Nephron (organoid): ENCODE data around the gene PARP8.

Experiments used
- H3K27ac Mint-ChIP-seq, 3 experiments: 2 replicates each; pipeline ENCODE4 v1.8.0; 2020; ENCODE audit warnings: mixed read lengths in 3 of 3, mild to moderate bottlenecking in 2 of 3, moderate library complexity in 1 of 3
- H3K27me3 Mint-ChIP-seq: 2 replicates; pipeline ENCODE4 v1.8.0; 2021; ENCODE audit warnings: low read depth, mild to moderate bottlenecking, moderate library complexity, mixed read lengths
- H3K36me3 Mint-ChIP-seq: 2 replicates; pipeline ENCODE4 v1.8.0; 2020; ENCODE audit warnings: low read depth, mixed read lengths
- H3K4me1 Mint-ChIP-seq: 2 replicates; pipeline ENCODE4 v1.8.0; 2020; ENCODE audit warnings: mixed read lengths
- H3K4me3 Mint-ChIP-seq, 3 experiments: 2 replicates each; pipeline ENCODE4 v1.8.0; 2020; ENCODE audit warnings: mild to moderate bottlenecking in 3 of 3, mixed read lengths in 3 of 3, moderate library complexity in 2 of 3
- H3K9me3 Mint-ChIP-seq: 2 replicates; pipeline ENCODE4 v1.8.0; 2020; ENCODE audit warnings: mixed read lengths
- TF ChIP-seq, protein P1 (sequence below), 3 experiments: fragments of 200-600 bp; sonication (generic); IDR thresholded peaks; one replicate each; pipeline ENCODE4 v1.5.0; 2021; ENCODE audit warnings: antibody characterized with exemption in 3 of 3; ENCODE audit not compliant: unreplicated experiment in 3 of 3

PARP8 gene

DNA sequence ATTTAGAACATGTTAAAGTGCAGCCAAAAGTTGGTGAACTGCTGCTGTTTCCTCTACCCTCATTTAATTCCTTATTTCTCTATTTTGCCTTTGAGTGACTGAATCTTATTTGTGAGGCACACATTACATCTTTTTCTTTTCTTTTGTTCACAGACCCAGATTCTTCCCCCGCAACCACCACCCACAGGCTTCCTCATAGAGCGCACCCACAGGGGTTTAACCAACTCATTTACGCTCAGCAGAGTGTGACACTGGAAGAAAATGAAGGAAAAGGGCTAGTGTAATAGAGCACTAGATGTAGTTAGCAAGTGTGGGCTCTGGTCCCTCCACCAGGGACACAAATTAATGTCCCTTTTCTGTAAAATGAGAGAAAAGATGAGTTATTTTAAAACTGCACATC lies 200.7 kb downstream of the PARP8 start:
- TF ChIP-seq, protein P1, sequence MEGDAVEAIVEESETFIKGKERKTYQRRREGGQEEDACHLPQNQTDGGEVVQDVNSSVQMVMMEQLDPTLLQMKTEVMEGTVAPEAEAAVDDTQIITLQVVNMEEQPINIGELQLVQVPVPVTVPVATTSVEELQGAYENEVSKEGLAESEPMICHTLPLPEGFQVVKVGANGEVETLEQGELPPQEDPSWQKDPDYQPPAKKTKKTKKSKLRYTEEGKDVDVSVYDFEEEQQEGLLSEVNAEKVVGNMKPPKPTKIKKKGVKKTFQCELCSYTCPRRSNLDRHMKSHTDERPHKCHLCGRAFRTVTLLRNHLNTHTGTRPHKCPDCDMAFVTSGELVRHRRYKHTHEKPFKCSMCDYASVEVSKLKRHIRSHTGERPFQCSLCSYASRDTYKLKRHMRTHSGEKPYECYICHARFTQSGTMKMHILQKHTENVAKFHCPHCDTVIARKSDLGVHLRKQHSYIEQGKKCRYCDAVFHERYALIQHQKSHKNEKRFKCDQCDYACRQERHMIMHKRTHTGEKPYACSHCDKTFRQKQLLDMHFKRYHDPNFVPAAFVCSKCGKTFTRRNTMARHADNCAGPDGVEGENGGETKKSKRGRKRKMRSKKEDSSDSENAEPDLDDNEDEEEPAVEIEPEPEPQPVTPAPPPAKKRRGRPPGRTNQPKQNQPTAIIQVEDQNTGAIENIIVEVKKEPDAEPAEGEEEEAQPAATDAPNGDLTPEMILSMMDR (IDR thresholded peaks at IDR 0.05; ENCODE audit: unreplicated experiment in 3 of 3) = no peak
- Mint-ChIP-seq H3K36me3 (no peaks in the 10 kb centered on the region), H3K4me3 (no peak overlapping the region), H3K27me3 (no peaks in the 10 kb centered on the region), H3K9me3 (no peaks in the 10 kb centered on the region), H3K27ac (peak overlapping the region in 1 of 3 experiments; percentile 8), H3K4me1 (peaks cover 9% of the 10 kb centered on the region)

GRCh38 chr5:50873595-50874277 lies 207.3 kb downstream of the PARP8 start:
- no peak overlapping the region for H3K27ac Mint-ChIP-seq
- H3K9me3 Mint-ChIP-seq = peaks cover 2% of the 10 kb centered on the region
- no peaks in the 10 kb centered on the region for H3K27me3 Mint-ChIP-seq
- TF ChIP-seq, protein P1 (IDR thresholded peaks at IDR 0.05; ENCODE audit: unreplicated experiment in 3 of 3) = no peak
- H3K4me3 Mint-ChIP-seq = peak overlapping the region in 2 of 3 experiments; percentile 27 to 57
- no peaks in the 10 kb centered on the region for H3K36me3 Mint-ChIP-seq
- peaks cover 7% of the 10 kb centered on the region for H3K4me1 Mint-ChIP-seq

- H3K4me3 Mint-ChIP-seq = peak overlapping the region in 2 of 3 experiments; percentile 8 to 57
- no peaks in the 10 kb centered on the region for H3K36me3 Mint-ChIP-seq
- TF ChIP-seq, protein P1 (IDR thresholded peaks at IDR 0.05; ENCODE audit: unreplicated experiment in 3 of 3) = no peak
- peaks cover 7% of the 10 kb centered on the region for H3K4me1 Mint-ChIP-seq
- no peaks in the 10 kb centered on the region for H3K27me3 Mint-ChIP-seq
- H3K27ac Mint-ChIP-seq = no peak overlapping the region
- H3K9me3 Mint-ChIP-seq = peaks cover 2% of the 10 kb centered on the region
Measured at GRCh38 chr5:50874306-50875001, 208.0 kb downstream of the PARP8 start.

- no peaks in the 10 kb centered on the region for H3K36me3 Mint-ChIP-seq
- peaks cover 2% of the 10 kb centered on the region for H3K9me3 Mint-ChIP-seq
- TF ChIP-seq, protein P1 (IDR thresholded peaks at IDR 0.05; ENCODE audit: unreplicated experiment in 3 of 3) = no peak
- no peaks in the 10 kb centered on the region for H3K27me3 Mint-ChIP-seq
- H3K27ac Mint-ChIP-seq = no peak overlapping the region
- H3K4me3 Mint-ChIP-seq = peak overlapping the region in 2 of 3 experiments; percentile 8 to 57
- H3K4me1 Mint-ChIP-seq = peaks cover 9% of the 10 kb centered on the region
Measured at GRCh38 chr5:50875002-50875344, 208.5 kb downstream of the PARP8 start.

DNA sequence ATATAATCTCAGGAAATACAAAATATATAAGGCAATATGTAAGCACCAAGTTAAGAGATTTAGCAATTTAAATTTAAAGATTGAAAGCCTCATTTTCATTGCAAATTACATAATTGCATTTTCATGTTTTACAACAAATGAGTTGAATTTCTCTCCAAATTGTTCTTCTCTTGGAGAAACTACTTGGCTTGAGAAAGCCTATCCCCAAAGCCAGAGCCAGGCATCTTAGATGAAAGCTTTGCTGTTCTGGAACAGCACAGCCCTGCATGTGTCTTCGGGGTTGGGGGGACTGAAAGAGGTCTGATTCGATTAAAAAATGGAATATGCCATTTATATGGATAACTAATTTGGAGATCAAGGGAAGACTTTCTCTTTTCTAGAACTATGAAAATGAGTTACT lies 212.0 kb downstream of the PARP8 start:
- Mint-ChIP-seq H3K4me1 (peaks cover 12% of the 10 kb centered on the region), H3K27ac (no peak overlapping the region), H3K4me3 (no peak overlapping the region), H3K27me3 (no peaks in the 10 kb centered on the region), H3K9me3 (peaks cover 2% of the 10 kb centered on the region), H3K36me3 (no peaks in the 10 kb centered on the region)
- TF ChIP-seq, protein P1 (IDR thresholded peaks at IDR 0.05; ENCODE audit: unreplicated experiment in 3 of 3) = no peak
